NCI-H460 (cell line): ENCODE data around the gene RIMBP2. TPM values are rescaled to one million over a fixed set of nuclear protein-coding genes. Genes with fewer than 3 reads are reported as not detected.

Source experiments
- DNase-seq: peaks from one replicate; pipeline ENCODE4 v3.0.0-alpha.2; 2016; ENCODE audit warnings: low read depth; ENCODE audit errors: extremely low read depth
- total RNA-seq: library from RNA; depleted of rRNA; stranded (reverse); fragments of >200 nt; shearing (Covaris generic); gene quantifications from 2 replicates; pipeline ENCODE4 v1.2.3, GENCODE V29; 2014; rRNA removed

Gene RIMBP2
- total RNA-seq, 1 experiment from 2014 or later: 0.02 TPM

GRCh38 chr12:130362060-130362459 is 354.0 kb downstream of the RIMBP2 start:
- DNase-seq: no peak

- no peak for DNase-seq
Observed at GRCh38 chr12:130357729-130358330, 358.3 kb downstream of the RIMBP2 start.

DNA sequence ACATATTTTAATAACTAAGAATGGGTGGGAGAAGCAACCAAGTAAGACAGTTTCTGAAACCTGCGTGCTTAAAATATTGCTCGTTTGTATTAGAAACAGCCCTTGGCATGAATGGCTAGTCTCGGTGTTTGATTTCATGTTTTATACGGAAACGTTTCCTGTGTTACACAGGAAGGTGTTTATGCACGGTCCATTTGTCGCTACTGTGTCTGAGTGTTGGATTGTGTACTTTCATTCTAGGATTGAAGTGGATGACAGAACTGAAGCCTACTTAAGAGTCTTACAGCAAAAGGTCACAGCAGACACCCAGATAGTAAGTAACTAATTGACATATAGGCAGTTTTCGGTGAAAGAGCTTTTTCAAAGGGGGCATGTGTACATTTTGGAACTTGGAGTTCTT is 358.9 kb downstream of the RIMBP2 start:
- no peak for DNase-seq

DNA sequence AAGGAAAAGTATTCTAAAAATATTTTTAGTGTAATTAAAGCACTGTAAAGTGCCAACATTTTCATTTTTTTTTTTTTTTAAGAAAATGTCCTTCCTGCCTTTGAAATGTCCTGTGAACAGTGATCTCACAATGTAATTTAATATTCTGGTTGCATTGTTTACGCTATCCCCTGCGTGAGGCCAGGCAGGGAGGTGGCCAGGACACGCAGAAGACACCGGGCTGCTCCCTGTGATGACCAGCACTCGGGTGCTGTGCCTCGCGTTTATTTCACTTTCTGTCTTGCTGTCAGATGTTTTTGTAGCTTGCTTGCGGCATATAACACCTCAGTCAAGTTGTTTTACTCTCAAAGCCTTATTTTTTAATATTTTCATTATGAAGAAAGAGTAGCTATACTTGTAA is 359.9 kb downstream of the RIMBP2 start:
- DNase-seq: no peak

DNA sequence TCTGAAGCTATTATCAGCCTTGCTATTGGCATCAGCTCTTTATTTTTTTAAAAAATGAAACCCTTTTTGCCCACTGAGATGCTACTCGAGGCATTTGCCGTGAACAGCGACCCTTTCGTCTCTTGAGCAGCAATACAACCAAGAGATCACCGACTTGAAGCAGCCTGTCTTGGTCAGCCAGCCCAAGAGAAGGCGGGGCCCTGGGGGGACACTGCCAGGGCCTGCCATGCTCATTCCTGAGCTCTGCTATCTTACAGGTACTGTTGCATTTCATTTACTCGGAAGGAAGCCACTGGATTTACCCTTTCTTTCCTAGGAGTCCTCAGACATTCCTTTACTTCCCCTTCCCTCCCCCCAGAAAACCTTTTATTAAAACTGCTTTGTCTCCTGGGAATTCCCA is 361.7 kb downstream of the RIMBP2 start:
- DNase-seq: no peak

GRCh38 chr12:130353081-130353480 is 363.0 kb downstream of the RIMBP2 start:
- DNase-seq: no peak

- no peak for DNase-seq
Observed at GRCh38 chr12:130351326-130351725, 364.8 kb downstream of the RIMBP2 start.

DNA sequence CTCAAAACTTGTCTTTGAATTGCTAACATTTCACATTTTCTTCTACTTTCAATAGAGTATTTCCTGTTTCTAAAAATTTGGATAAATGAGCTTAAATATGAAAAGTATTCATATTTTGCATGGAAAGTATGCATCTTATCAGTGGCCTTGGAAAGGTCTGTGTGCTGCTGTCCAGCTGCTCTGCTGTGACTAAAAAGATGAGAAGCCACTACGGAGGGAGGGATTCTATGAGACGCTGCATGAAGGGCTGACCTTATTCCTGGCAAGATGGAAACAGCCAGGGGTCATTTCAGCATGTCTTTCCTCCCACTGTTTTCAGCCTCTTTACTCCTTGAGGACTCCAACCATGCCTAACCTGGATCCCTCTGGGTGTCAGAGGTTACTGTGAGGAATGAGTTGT is 365.4 kb downstream of the RIMBP2 start:
- no peak for DNase-seq

DNA sequence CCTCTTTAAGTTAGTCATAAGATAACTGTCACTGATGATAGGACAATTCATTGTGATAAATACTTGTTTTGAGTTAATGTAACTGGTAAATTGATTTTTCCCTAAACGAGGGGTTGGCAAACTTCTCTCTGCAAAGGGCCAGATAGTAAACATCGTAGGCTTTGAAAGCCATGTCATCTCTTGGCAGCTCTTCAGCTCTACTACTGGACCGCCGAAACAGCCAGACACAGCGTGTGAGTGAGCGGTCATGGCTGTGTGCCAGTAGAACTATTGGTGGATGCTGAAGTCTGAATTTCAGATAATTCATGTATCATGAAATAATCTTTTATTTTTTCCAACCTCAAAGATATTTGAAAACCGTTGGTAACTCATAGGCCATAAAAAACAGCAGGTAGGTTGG is 368.5 kb downstream of the RIMBP2 start:
- DNase-seq: no peak

Other genes starting within 250 kb of the RIMBP2 start
- gene STX2, start 123.0 kb upstream of the RIMBP2 start, total RNA-seq: 36.3 and 40.6 TPM in 2 replicates
- 2,323 and 2,507 TPM in 2 replicates for gene RAN, start 155.8 kb upstream of the RIMBP2 start, total RNA-seq
- 206 and 239 TPM in 2 replicates for gene ADGRD1, start 237.6 kb upstream of the RIMBP2 start, total RNA-seq